SK-N-SH treated with all-trans-retinoic acid at 6 μM for 48 hours (cell line): ENCODE results near the gene NKX6-2.
"Not testable (repeated sequence)": the region's sequence is repeated elsewhere in the genome, so short reads cannot be mapped to it uniquely, and the experiment has no call there.

Experiments
- ATAC-seq: fragments of 200-7000 bp; cut with Tn5 transposase; 3 replicates; pipeline ENCODE4 v1.9.1; 2020; ENCODE audit warnings: mild to moderate bottlenecking, moderate library complexity
- ARNTL ChIP-seq: fragments of 450-650 bp; formaldehyde crosslinking; IDR thresholded peaks from 2 replicates; pipeline ENCODE4 v1.5.0; 2020; ENCODE audit warnings: low read depth, mild to moderate bottlenecking, moderate library complexity, borderline replicate concordance
- BACH2 ChIP-seq: fragments of 250-450 bp; sonication (Bioruptor Pico); IDR thresholded peaks from 2 replicates; pipeline ENCODE4 v1.9.0; 2021; ENCODE audit warnings: mild to moderate bottlenecking, borderline replicate concordance
- CSDC2 ChIP-seq: fragments of 250-450 bp; sonication (Bioruptor Pico); IDR thresholded peaks from 2 replicates; pipeline ENCODE4 v1.5.0; 2020; ENCODE audit warnings: mild to moderate bottlenecking, moderate library complexity
- ESRRG ChIP-seq: fragments of 250-450 bp; sonication (Bioruptor Pico); IDR thresholded peaks from 2 replicates; pipeline ENCODE4 v1.6.1; 2021; ENCODE audit warnings: mild to moderate bottlenecking
- GLIS3 ChIP-seq: fragments of 250-450 bp; sonication (Bioruptor Pico); IDR thresholded peaks from 2 replicates; pipeline ENCODE4 v1.5.0; 2020; ENCODE audit warnings: mild to moderate bottlenecking, moderate library complexity
- ISL1 ChIP-seq: fragments of 250-450 bp; sonication (Bioruptor Pico); IDR thresholded peaks from 2 replicates; pipeline ENCODE4 v2.1.2; 2022; ENCODE audit warnings: mild to moderate bottlenecking, moderate library complexity
- OSR1 ChIP-seq: fragments of 250-450 bp; sonication (Bioruptor Pico); IDR thresholded peaks from 2 replicates; pipeline ENCODE4 v1.8.0; 2022; ENCODE audit warnings: moderate library complexity, mild to moderate bottlenecking, inconsistent platforms
- PPARA ChIP-seq: fragments of 250-450 bp; sonication (Bioruptor Pico); IDR thresholded peaks from 2 replicates; pipeline ENCODE4 v1.5.0; 2020; ENCODE audit warnings: mild to moderate bottlenecking, borderline replicate concordance
- RARB ChIP-seq: fragments of 250-450 bp; sonication (Bioruptor Pico); IDR thresholded peaks from 2 replicates; pipeline ENCODE4 v1.8.0; 2021; ENCODE audit warnings: mild to moderate bottlenecking, moderate library complexity
- SNAI2 ChIP-seq: fragments of 250-450 bp; sonication (Bioruptor Pico); IDR thresholded peaks from 2 replicates; pipeline ENCODE4 v1.5.0; 2020; ENCODE audit warnings: mild to moderate bottlenecking, moderate library complexity
- TCF4 ChIP-seq: fragments of 250-450 bp; sonication (Bioruptor Pico); IDR thresholded peaks from 2 replicates; pipeline ENCODE4 v1.8.0; 2021; ENCODE audit warnings: mild to moderate bottlenecking, moderate library complexity, borderline replicate concordance
- ZC3H10 ChIP-seq: fragments of 250-450 bp; sonication (Bioruptor Pico); IDR thresholded peaks from 2 replicates; pipeline ENCODE4 v1.5.1; 2021; ENCODE audit warnings: mild to moderate bottlenecking, moderate library complexity
- ZFP3 ChIP-seq: fragments of 250-450 bp; sonication (Bioruptor Pico); IDR thresholded peaks from 2 replicates; pipeline ENCODE4 v1.5.0; 2020; ENCODE audit warnings: mild to moderate bottlenecking, moderate library complexity
- ZFP30 ChIP-seq: fragments of 450-650 bp; formaldehyde crosslinking; IDR thresholded peaks from 2 replicates; pipeline ENCODE4 v1.5.0; 2022; ENCODE audit warnings: mild to moderate bottlenecking, moderate library complexity
- ZNF565 ChIP-seq: fragments of 450-650 bp; formaldehyde crosslinking; conservative IDR thresholded peaks from 2 replicates; pipeline ENCODE4 v1.5.0; 2020; ENCODE audit warnings: low read depth, mild to moderate bottlenecking, moderate library complexity
- ZNF8 ChIP-seq: fragments of 450-650 bp; formaldehyde crosslinking; IDR thresholded peaks from 2 replicates; pipeline ENCODE4 v1.5.0; 2020; ENCODE audit warnings: mild to moderate bottlenecking, moderate library complexity
- TF ChIP-seq, protein P1 (sequence below): fragments of 250-450 bp; sonication (Bioruptor Pico); IDR thresholded peaks from 2 replicates; pipeline ENCODE4 v1.5.1; 2020; ENCODE audit warnings: low read depth, mild to moderate bottlenecking, moderate library complexity
- TF ChIP-seq, protein P2 (sequence below): fragments of 250-450 bp; sonication (Bioruptor Pico); IDR thresholded peaks from 2 replicates; pipeline ENCODE4 v1.5.0; 2020; ENCODE audit warnings: mild to moderate bottlenecking, moderate library complexity
- TF ChIP-seq, protein P3 (sequence below): fragments of 250-450 bp; sonication (Bioruptor Pico); IDR thresholded peaks from 2 replicates; pipeline ENCODE4 v1.8.0; 2021; ENCODE audit warnings: low read depth, mild to moderate bottlenecking, moderate library complexity, borderline replicate concordance
- TF ChIP-seq, protein P4 (sequence below): fragments of 250-450 bp; sonication (Bioruptor Pico); IDR thresholded peaks from 2 replicates; pipeline ENCODE4 v1.5.1; 2021; ENCODE audit warnings: mild to moderate bottlenecking, moderate library complexity
- TF ChIP-seq, protein P5 (sequence below): fragments of 250-450 bp; sonication (Bioruptor Pico); IDR thresholded peaks from 2 replicates; pipeline ENCODE4 v1.8.0; 2020; ENCODE audit warnings: mild to moderate bottlenecking, moderate library complexity, borderline replicate concordance

The NKX6-2 gene

DNA sequence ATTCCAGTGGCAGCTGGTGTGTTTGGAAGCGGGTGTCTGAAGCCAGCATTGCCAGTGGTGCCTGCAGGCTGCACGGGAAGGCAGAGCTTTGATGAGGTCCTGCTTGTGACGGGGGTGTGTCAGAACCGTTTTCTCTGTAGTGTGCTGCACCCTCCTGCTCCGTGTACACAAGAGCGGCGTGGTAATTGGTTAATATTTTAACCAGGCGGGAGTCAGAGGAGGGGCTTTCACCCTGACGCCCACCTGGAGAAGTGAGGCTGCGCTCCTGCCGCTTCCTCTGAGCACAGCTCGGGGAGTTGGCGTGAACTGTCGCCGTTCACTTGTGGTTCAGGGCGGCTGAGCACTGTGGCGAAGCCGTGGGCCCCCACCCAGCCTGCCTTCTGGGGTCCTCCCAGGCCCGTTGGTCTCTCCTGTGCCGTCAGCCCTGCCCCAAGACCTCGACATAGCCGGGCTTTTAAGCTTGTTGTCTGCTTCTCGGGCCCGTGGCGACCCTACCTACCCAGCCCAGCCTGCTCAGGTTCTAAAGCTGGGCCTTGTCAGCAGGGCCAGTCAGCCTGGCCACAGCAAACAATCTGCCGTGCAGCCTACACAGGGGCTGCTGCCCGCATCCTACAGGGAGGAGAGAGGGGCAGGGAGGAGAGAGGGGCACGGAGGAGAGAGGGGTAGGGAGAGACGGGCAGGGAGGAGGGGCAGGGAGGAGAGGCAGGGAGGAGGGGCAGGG is 11.6 kb downstream of the NKX6-2 start:
- peak; percentile 36; the same call in 1 of the 3 replicates for ATAC-seq
- no peak for TF ChIP-seq PPARA (CRISPR knock-in tag)
- TF ChIP-seq ZFP3: no peak
- TF ChIP-seq ZNF8 (CRISPR knock-in tag): no peak
- no peak for TF ChIP-seq ZNF565 (CRISPR knock-in tag)
- no peak for TF ChIP-seq ARNTL
- TF ChIP-seq, all 23 proteins: peak for 0

DNA sequence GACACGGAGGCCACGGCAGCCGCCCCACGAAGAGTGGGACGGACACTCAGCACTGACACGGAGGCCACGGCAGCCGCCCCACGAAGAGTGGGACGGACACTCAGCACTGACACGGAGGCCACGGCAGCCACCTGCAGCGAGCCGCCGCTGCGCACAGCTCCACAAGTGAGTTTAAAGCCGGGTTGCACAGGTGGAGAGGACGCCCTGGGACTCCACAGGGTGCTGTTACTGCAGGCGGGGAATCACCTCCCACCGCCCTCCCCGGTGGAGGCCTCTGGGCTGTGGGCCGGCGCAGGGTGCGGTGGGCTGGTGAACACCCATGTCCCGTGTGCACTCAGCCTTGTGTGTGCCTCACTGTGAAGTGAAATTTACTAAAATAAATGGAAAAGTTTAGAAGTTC is 13.1 kb downstream of the NKX6-2 start:
- not testable (repeated sequence) for ATAC-seq

DNA sequence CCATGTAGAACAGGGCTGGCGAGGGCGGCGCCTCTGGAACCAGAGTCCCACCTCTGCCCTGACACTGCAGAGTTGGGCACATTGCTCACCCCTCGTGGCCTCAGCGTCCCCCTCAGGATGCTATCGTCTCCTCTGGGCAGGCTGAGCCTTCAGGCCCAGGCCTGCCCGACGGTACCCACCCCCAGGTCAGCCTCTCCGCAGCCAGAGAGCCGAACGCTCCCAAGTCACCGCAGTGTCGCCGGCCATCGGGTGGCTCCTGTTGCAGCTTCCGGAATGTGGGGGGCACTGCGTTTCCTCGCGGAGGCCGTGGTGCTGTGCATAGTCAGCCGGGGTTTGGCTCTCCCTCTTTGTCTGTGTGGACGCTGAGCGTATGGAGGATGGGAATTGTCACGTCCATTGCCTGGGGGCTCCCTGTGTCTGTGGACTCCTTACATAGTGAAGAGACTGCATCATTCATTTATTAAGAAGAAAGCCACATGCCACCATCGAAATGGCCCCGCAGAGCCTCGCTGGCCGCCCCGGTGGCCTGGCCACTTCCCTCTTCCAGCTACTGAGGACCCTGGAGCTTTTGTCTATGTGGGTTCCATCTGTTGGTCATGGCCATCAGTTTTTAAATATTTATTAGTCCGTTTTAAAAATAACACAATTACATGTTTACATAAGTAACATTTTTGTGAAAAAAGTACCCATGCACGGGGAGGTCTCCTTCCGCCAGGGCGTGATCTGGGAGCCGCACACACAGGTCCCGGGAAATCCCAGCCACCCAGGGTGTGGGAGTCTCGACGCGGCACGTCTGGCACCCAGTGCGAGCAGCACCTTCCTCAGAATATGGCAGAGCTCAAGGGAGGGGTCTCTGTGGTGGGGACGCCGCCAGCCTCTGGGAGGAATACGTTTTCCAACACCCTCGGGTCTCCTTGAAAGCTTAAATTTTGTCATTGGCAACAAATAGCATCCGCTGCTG is 15.6 kb downstream of the NKX6-2 start:
- no peak for ATAC-seq
- TF ChIP-seq, protein P1, sequence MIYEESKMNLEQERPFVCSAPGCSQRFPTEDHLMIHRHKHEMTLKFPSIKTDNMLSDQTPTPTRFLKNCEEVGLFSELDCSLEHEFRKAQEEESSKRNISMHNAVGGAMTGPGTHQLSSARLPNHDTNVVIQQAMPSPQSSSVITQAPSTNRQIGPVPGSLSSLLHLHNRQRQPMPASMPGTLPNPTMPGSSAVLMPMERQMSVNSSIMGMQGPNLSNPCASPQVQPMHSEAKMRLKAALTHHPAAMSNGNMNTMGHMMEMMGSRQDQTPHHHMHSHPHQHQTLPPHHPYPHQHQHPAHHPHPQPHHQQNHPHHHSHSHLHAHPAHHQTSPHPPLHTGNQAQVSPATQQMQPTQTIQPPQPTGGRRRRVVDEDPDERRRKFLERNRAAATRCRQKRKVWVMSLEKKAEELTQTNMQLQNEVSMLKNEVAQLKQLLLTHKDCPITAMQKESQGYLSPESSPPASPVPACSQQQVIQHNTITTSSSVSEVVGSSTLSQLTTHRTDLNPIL: no peak
- TF ChIP-seq, protein P2, sequence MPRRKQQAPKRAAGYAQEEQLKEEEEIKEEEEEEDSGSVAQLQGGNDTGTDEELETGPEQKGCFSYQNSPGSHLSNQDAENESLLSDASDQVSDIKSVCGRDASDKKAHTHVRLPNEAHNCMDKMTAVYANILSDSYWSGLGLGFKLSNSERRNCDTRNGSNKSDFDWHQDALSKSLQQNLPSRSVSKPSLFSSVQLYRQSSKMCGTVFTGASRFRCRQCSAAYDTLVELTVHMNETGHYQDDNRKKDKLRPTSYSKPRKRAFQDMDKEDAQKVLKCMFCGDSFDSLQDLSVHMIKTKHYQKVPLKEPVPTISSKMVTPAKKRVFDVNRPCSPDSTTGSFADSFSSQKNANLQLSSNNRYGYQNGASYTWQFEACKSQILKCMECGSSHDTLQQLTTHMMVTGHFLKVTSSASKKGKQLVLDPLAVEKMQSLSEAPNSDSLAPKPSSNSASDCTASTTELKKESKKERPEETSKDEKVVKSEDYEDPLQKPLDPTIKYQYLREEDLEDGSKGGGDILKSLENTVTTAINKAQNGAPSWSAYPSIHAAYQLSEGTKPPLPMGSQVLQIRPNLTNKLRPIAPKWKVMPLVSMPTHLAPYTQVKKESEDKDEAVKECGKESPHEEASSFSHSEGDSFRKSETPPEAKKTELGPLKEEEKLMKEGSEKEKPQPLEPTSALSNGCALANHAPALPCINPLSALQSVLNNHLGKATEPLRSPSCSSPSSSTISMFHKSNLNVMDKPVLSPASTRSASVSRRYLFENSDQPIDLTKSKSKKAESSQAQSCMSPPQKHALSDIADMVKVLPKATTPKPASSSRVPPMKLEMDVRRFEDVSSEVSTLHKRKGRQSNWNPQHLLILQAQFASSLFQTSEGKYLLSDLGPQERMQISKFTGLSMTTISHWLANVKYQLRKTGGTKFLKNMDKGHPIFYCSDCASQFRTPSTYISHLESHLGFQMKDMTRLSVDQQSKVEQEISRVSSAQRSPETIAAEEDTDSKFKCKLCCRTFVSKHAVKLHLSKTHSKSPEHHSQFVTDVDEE (CRISPR knock-in tag): no peak
- TF ChIP-seq, protein P3, sequence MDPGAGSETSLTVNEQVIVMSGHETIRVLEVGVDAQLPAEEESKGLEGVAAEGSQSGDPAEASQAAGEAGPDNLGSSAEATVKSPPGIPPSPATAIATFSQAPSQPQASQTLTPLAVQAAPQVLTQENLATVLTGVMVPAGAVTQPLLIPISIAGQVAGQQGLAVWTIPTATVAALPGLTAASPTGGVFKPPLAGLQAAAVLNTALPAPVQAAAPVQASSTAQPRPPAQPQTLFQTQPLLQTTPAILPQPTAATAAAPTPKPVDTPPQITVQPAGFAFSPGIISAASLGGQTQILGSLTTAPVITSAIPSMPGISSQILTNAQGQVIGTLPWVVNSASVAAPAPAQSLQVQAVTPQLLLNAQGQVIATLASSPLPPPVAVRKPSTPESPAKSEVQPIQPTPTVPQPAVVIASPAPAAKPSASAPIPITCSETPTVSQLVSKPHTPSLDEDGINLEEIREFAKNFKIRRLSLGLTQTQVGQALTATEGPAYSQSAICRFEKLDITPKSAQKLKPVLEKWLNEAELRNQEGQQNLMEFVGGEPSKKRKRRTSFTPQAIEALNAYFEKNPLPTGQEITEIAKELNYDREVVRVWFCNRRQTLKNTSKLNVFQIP (CRISPR knock-in tag): no peak
- TF ChIP-seq ISL1 (CRISPR knock-in tag) (no peak), ZC3H10 (CRISPR knock-in tag) (no peak), SNAI2 (no peak), OSR1 (CRISPR knock-in tag) (no peak), TCF4 (CRISPR knock-in tag) (no peak), GLIS3 (CRISPR knock-in tag) (no peak), RARB (no peak), ZFP30 (no peak), ESRRG (CRISPR knock-in tag) (no peak), BACH2 (no peak)
- TF ChIP-seq, protein P4, sequence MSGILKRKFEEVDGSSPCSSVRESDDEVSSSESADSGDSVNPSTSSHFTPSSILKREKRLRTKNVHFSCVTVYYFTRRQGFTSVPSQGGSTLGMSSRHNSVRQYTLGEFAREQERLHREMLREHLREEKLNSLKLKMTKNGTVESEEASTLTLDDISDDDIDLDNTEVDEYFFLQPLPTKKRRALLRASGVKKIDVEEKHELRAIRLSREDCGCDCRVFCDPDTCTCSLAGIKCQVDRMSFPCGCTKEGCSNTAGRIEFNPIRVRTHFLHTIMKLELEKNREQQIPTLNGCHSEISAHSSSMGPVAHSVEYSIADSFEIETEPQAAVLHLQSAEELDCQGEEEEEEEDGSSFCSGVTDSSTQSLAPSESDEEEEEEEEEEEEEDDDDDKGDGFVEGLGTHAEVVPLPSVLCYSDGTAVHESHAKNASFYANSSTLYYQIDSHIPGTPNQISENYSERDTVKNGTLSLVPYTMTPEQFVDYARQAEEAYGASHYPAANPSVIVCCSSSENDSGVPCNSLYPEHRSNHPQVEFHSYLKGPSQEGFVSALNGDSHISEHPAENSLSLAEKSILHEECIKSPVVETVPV (CRISPR knock-in tag): no peak

DNA sequence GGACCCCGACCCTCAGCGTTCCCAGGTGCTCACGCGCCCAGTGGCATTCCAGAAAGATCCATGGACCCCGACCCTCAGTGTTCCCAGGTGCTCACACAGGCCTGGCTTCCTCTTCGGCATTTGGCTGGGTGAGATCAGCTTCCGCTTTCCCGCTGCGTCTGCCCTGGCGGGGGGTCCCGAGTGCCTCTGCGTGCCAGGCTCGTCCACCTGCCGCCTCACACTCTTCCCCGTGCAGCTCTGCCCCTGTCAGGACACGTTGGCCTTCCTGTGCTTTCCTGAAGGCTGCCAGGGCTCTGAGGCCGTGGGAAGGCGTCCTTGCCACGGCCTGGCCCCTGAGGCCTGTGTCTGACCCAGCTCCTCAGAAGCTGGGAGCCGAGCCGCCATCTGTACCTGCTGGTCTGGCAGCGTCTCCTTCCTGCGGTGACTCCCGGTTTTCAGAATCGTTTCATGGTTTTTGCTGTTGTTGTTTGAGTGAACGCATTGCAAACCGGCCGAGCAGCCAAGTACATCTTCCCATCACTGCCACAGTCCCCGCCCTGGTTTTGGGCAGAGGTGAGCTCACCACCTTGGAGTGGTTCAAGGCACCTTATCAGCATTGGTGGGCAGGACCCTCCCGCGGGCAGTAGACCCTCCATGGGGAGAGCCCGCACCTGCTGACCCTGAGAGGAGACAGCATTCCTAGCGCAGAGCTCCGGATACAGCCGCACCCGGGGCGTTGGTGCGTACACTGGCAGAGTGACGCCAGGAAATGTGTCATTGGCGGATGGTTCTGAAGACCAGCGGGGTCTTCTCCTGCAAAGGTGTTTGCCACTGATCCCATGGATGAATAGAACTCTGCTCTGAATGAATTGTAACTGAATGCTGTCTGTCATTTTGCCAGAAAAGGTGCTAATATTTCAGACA is 17.4 kb downstream of the NKX6-2 start:
- no peak for ATAC-seq
- TF ChIP-seq GLIS3 (CRISPR knock-in tag) (no peak), SNAI2 (no peak), TCF4 (CRISPR knock-in tag) (no peak), CSDC2 (CRISPR knock-in tag) (no peak), ARNTL (no peak), PPARA (CRISPR knock-in tag) (no peak), OSR1 (CRISPR knock-in tag) (no peak), ISL1 (CRISPR knock-in tag) (no peak)
- TF ChIP-seq, protein P1: no peak
- TF ChIP-seq, protein P4 (CRISPR knock-in tag): no peak
- TF ChIP-seq, protein P5, sequence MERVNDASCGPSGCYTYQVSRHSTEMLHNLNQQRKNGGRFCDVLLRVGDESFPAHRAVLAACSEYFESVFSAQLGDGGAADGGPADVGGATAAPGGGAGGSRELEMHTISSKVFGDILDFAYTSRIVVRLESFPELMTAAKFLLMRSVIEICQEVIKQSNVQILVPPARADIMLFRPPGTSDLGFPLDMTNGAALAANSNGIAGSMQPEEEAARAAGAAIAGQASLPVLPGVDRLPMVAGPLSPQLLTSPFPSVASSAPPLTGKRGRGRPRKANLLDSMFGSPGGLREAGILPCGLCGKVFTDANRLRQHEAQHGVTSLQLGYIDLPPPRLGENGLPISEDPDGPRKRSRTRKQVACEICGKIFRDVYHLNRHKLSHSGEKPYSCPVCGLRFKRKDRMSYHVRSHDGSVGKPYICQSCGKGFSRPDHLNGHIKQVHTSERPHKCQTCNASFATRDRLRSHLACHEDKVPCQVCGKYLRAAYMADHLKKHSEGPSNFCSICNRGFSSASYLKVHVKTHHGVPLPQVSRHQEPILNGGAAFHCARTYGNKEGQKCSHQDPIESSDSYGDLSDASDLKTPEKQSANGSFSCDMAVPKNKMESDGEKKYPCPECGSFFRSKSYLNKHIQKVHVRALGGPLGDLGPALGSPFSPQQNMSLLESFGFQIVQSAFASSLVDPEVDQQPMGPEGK (CRISPR knock-in tag): no peak
